SKM-1 (cell line): ENCODE measurements around the gene KLK12.

Experiments used
- DNase-seq: peaks from one replicate; lab custom pipeline; 2025; ENCODE audit not compliant: unreplicated experiment; lab: John Stamatoyannopoulos, UW

KLK12 gene, protein sequence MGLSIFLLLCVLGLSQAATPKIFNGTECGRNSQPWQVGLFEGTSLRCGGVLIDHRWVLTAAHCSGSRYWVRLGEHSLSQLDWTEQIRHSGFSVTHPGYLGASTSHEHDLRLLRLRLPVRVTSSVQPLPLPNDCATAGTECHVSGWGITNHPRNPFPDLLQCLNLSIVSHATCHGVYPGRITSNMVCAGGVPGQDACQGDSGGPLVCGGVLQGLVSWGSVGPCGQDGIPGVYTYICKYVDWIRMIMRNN

DNA sequence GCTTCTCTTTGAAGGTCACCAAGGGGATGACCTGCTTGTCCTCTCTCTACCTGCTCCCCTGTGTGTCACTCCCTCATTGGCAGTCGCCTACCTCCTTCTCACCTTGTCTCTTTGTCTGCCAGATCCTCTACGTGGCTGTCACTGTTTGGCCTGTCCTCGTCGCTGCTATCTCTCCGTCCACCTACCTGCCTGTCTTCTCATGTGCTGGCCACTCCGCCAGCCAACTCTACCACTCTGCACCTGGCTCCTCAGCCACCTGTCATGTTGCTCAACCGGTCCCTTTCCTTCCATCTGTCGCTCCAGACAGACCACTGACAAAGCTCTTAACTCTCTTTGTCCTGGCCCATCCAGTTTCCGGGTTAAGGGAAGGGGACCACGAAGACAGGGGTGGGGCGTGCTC lies at the start of gene KLK12:
Gene KLK12, minus strand, starts transcription at position 299 of the 400 bp plus-strand sequence. CDS start 381 bp downstream, outside the sequence.
- DNase-seq, result no peak

GRCh38 chr19:51084505-51084904 lies 49.7 kb upstream of the KLK12 start:
- DNase-seq, result no peak

DNA sequence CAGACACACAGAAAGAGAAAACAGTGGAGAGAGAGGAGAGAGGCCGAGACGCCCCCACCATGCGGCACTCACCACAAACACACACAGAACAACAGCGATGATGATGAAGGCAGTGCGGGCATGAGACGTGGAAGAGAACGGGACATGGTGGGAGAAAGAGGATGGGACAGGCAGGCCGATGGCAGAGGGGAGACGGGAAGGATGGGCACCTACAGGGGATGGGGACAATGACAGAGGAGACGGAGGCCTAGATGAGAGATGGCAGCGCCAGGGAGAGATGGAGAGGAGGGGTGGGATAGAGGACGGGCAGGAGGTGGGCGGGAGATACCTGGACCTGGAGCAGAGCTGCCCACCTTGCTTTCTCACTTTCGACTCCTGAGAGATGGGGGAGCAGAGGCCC lies 49.0 kb upstream of the KLK12 start:
- DNase-seq, result no peak

GRCh38 chr19:51083181-51083580 lies 48.4 kb upstream of the KLK12 start:
- DNase-seq, result no peak

DNA sequence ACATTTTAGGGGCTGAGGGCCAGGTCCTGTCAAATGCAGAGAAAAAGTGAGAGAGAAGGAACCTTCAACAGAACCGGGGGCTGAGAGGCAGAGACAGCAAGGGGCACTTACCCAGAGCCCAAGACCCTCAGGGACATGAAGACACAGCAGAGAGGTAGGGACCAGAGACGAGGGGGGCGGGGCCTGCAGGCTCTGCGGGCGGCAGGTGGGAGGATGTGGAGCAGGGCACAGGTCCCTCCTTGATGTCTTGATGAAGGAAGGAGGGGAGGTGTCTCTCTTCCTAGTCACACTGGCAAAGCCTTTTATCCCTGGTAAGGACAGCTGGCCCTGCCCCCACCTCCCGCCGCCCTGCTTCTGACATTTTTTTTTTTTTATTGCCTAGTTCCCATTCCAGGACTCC lies 47.8 kb upstream of the KLK12 start, which contains the start of gene KLK14:
Gene KLK14, minus strand, starts transcription at position 277 of the 400 bp plus-strand sequence. Its CDS starts 273 bp downstream, at position 4.
- no peak for DNase-seq

GRCh38 chr19:51081476-51081875 lies 46.7 kb upstream of the KLK12 start:
- no peak for DNase-seq

GRCh38 chr19:51079481-51080110 lies 44.8 kb upstream of the KLK12 start:
- DNase-seq, result no peak

DNA sequence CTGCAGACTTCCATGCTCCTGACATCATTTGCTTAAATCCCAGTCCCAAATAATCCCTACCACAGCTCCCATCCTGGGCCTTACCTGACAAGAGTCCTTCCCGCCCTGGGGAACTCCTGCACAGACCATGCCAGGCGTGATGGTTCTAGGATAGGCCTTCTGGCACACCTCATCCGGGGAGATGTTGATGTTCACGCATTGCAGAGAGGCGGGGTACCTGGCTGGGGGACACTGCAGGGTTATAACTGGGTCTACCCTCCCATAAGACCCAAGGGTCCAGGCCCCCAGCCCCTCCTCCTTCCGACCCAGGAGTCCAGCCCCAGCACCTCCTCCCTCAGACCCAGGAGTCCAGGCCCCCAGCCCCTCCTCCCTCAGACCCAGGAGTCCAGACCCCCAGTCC lies 43.9 kb upstream of the KLK12 start:
- no peak for DNase-seq

- no peak for DNase-seq
Observed at GRCh38 chr19:51078104-51078503, 43.3 kb upstream of the KLK12 start.

DNA sequence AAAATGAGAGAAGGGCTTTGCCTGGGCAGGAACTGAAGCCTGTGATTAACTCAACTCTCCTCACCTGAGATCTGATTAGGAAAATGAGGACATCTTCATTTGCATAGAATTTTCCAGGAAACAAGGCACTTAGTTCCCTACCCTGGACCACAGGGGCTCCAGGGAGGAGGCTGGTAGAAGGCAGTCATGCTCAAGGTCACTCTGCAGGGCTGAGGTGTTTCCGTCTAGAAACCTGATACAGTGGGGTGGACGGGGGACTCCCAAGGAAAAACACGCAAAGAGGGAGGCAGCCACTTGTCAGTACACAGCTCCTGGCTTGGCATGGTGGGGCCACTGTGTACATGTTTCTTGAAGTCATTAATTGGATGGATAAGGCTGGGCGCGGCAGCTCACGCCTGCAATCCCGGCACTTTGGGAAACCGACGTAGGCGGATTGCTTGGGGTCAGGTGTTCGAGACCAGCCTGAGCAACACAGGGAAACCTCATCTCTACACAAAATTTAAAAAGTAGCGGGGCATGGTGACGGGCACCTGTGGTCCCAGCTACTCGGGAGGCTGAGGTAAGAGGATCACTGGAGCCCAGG lies 41.9 kb upstream of the KLK12 start:
- no peak for DNase-seq

- DNase-seq, result no peak
Observed at GRCh38 chr19:51075998-51076397, 41.2 kb upstream of the KLK12 start.

GRCh38 chr19:51071095-51071405 lies 36.2 kb upstream of the KLK12 start:
- no peak for DNase-seq

DNA sequence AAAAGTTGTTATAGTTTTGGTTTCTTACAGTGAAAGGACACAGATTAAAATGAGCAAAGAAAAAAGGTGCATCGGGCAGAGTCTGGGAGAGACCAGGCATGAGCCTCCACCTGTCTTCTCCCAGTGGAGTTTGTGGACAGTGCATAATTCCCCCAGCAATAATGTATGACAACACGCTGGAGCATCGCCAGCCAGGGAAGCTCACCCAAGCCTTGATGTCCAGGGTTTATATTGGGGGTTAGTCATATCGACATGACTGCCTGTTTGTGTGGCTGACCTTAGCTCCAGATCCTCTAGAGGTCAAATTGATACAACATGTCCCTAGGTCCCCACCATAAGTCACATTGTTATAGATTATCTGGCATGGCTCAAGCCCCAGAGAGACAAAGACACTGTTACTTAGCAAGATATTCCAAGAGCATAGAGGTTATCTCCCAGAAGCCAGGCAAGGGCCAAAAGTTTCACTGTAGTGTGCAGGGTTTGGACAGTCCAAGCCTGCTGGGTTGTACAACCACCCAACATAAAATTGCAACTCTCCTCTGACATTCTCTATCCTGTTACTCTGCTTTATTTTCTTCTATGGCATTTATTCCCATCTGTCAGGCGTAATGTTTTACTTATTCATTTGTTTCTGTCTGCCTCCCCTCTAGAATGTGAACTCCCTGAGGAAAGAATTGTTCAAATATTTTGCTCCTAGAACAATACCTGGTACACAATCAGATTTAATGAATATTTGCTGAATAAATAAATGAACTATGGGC lies 35.7 kb upstream of the KLK12 start:
- DNase-seq, result no peak

DNA sequence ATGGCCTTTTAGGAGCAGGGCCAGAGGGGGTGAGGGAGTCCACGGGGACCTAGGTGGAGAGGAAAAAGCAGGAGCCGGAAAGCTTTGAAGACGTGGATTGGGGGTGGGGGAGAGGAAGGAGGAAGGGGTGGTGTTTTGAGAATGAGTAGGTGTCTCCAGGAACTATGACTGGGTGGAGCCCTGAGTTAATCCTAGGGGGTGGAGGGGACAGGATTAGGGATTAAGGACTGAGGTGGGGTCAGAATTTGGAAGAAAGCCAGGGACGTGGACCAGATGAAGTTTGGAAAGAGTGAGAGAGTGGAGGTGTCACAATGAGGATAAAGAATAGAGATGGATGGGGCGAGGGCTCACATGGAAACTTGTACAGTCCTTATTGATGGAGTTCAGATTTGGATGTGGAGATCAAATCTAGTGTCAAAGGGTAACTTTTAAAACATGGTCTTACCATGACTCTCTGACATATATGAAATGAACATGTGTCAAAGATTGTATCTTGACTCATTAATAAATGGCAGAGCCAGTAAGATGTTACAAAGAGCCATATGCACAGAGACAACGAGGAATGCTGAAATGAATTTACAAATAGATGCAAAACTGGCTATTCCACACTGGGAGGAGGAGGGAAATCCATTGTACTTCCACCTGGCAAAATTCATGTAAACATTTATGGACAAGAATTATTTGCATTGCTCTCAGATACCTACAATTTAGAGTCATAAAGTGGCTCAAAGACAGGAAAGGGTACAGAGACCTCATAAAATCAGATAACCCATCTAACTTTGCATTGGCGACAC lies 31.8 kb upstream of the KLK12 start:
- DNase-seq, result no peak

DNA sequence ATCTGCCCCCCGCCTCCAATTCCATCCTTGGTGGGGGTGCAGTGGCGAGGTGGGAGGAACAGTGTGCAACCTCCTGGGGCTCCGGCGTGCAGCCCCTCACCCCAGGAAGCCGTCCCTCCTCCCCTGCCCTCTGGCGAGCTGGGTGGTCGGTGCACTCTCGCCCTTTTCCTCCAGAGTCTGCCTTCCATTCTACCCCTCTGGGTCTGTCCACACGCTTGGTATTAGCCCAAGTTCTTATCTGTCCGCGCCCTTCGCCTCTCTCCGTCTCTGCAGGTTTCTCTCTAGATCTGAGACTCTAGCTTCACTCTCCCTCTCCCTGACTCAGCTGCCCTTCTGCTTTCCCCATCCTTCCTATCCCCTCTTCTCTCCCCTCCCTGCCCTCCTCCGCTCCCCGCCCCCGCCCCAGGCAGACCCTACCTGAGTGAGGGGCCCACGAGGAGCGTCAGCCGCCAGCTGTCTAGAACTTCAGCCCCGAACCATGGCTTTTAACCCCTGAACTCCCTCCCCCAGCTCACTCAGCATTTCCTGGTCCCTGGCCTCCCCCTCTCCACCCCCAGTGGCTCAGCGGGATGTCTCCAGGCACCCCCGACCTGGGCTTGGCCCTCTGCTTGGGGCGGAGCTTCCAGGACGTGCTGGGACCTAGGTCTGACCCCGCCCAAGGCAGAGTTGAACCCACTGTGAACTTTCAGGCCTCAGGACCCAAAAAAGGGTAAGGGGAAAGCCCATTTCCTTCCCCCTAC lies 30.6 kb upstream of the KLK12 start:
- DNase-seq, result no peak

DNA sequence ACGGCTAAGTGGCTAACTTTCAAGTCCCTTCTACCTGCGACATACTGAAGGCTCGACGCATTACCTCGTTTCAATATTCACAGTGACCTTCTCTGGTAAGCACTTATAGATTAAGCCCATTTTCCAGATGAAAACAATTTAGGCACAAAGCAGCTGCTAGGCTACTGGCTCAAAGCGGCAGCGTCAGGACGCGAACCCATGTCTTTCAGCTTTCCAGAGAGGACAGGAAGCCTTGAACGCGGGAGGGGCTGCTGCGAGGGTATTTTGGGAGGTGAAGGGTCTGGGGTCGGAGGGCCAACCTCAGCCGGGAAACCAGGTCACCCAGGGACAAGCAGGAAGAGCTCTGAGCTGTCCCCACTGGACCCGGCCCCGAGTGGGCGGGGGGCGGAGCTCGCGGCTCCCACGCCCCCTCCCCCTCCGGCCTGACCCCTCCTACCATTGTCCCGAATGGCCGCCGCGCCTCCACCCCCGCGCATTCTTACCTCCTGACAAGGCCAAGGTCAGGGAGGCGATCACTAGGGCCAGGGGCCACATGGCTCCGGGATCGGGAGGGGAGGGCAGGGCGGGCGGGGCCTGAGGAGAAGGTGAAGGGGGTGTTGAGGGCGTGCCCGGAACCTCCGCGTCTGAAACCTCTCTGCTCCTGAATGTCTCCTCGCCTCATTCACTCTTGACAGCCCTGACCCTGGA lies 29.9 kb upstream of the KLK12 start, which contains the start of gene KLK13:
Gene KLK13, minus strand, starts transcription at position 559 of the 687 bp plus-strand sequence. Its CDS starts 25 bp downstream, at position 534.
- DNase-seq, result no peak

GRCh38 chr19:51063664-51064063 lies 28.9 kb upstream of the KLK12 start:
- DNase-seq, result no peak

- DNase-seq, result no peak
Observed at GRCh38 chr19:51060973-51061372, 26.2 kb upstream of the KLK12 start.

DNA sequence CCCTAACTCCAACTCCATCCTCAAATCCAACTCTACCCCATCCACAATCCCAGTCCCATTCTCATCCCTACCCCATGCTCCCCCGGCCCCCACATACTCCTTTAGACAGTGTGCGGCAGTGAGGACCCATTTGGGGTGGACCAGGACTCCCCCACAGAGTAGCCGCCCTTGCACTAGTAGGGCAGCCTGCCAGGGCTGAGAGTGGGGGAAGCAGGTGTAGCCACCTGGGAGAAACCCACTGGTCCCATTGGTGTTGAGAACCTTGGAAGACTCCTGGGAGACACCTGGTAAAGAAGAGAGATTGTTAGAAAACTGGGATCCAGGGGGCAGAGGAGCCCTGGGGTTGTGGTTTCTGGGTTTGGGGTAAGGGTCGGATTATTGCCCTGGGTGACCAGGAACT lies 25.5 kb upstream of the KLK12 start:
- DNase-seq, result no peak

- no peak for DNase-seq
Observed at GRCh38 chr19:51059715-51060114, 24.9 kb upstream of the KLK12 start.
